CD14-positive monocyte (primary cell): ENCODE measurements around the gene BCAT1. TPM values are rescaled to one million over a fixed set of nuclear protein-coding genes. Genes with fewer than 3 reads are reported as not detected.

Experiments used
- DNase-seq, 3 donors: peaks; one replicate each; pipeline ENCODE4 v3.0.0-alpha.2; 2011 to 2022
- H2AFZ ChIP-seq: 2 replicates; pipeline ENCODE4 v1.6.0; 2012; ENCODE audit warnings: mild to moderate bottlenecking, low read depth, low read length, inconsistent platforms; ENCODE audit not compliant: insufficient read depth, poor library complexity, severe bottlenecking
- H3K27ac ChIP-seq, 2 donors: 1 replicate in 1 of 2; 2 replicates in 1 of 2; pipeline ENCODE4 v1.5.1; 2012 to 2013; ENCODE audit warnings: low read length in 2 of 2, control low read depth in 1 of 2, inconsistent platforms in 1 of 2, low read depth in 1 of 2, mild to moderate bottlenecking in 1 of 2
- H3K27me3 ChIP-seq, 2 donors: one replicate each; pipeline versions ENCODE4 v1.6.0 to v1.6.1; 2011 to 2013; ENCODE audit warnings: low read length in 2 of 2; ENCODE audit not compliant: control insufficient read depth in 2 of 2, insufficient read depth in 2 of 2
- H3K36me3 ChIP-seq, 2 donors: replicated peaks in 1 of 2; 1 replicate in 1 of 2; 2 replicates in 1 of 2; pipeline versions ENCODE4 v1.5.1 to v1.6.1; 2012 to 2013; ENCODE audit warnings: low read length in 2 of 2, control low read depth in 1 of 2, inconsistent platforms in 1 of 2, mild to moderate bottlenecking in 1 of 2; ENCODE audit not compliant: insufficient read depth in 2 of 2, control insufficient read depth in 1 of 2
- H3K4me1 ChIP-seq, 2 donors: 1 replicate in 1 of 2; 2 replicates in 1 of 2; pipeline versions ENCODE4 v1.5.1 to v1.6.1; 2012 to 2013; ENCODE audit warnings: low read length in 2 of 2, control low read depth in 1 of 2, inconsistent platforms in 1 of 2, mild to moderate bottlenecking in 1 of 2, moderate library complexity in 1 of 2; ENCODE audit not compliant: insufficient read depth in 2 of 2, control insufficient read depth in 1 of 2
- H3K4me2 ChIP-seq: replicated peaks from 2 replicates; pipeline ENCODE3; 2012; ENCODE audit warnings: low read length, moderate library complexity, mild to moderate bottlenecking; ENCODE audit not compliant: poor library complexity, severe bottlenecking; ENCODE audit errors: extremely low read depth
- H3K4me3 ChIP-seq, 3 experiments: fragments of 200-600 bp in 1 of 3; sonication (generic) in 1 of 3; replicated peaks in 1 of 3; 1 replicate in 2 of 3; 2 replicates in 1 of 3; pipeline ENCODE4 v1.5.1; 2011 to 2013; ENCODE audit warnings: low read length in 3 of 3, mild to moderate bottlenecking in 3 of 3, control low read depth in 2 of 3, low read depth in 2 of 3, inconsistent platforms in 1 of 3, moderate library complexity in 1 of 3
- H3K79me2 ChIP-seq: 2 replicates; pipeline ENCODE4 v1.6.0; 2012; ENCODE audit warnings: mild to moderate bottlenecking, control low read depth, inconsistent platforms, low read length, moderate library complexity; ENCODE audit not compliant: insufficient read depth
- H3K9ac ChIP-seq: 2 replicates; pipeline ENCODE4 v1.6.0; 2017; ENCODE audit warnings: low read length, mild to moderate bottlenecking; ENCODE audit not compliant: insufficient read depth, poor library complexity, severe bottlenecking
- H3K9me3 ChIP-seq, 2 donors: replicated peaks in 1 of 2; 1 replicate in 1 of 2; 2 replicates in 1 of 2; pipeline versions ENCODE4 v1.5.1 to v1.6.1; 2012 to 2013; ENCODE audit warnings: low read length in 2 of 2, control low read depth in 1 of 2; ENCODE audit not compliant: control insufficient read depth in 1 of 2, insufficient read depth in 1 of 2
- H4K20me1 ChIP-seq: 2 replicates; pipeline ENCODE4 v1.6.0; 2012; ENCODE audit warnings: mild to moderate bottlenecking, low read length, control low read depth, moderate library complexity; ENCODE audit not compliant: insufficient read depth
- H3K27ac Mint-ChIP-seq, 7 donors: one replicate each; pipeline ENCODE4 v1.8.0; 2020; ENCODE audit warnings: mild to moderate bottlenecking in 7 of 7, mixed read lengths in 7 of 7, moderate library complexity in 6 of 7, inconsistent platforms in 2 of 7
- H3K27me3 Mint-ChIP-seq, 3 donors: one replicate each; pipeline ENCODE4 v1.8.0; 2021 to 2022; ENCODE audit warnings: low read depth in 3 of 3, mild to moderate bottlenecking in 3 of 3, mixed read lengths in 3 of 3, moderate library complexity in 3 of 3, inconsistent platforms in 1 of 3
- H3K36me3 Mint-ChIP-seq, 2 donors: one replicate each; pipeline ENCODE4 v1.8.0; 2020; ENCODE audit warnings: mixed read lengths in 2 of 2, inconsistent platforms in 1 of 2, mild to moderate bottlenecking in 1 of 2
- H3K4me1 Mint-ChIP-seq: one replicate; pipeline ENCODE4 v1.8.0; 2020; ENCODE audit warnings: mild to moderate bottlenecking, mixed read lengths
- H3K4me3 Mint-ChIP-seq, 2 donors: one replicate each; pipeline ENCODE4 v1.8.0; 2020; ENCODE audit warnings: mild to moderate bottlenecking in 2 of 2, mixed read lengths in 2 of 2, moderate library complexity in 1 of 2
- H3K9me3 Mint-ChIP-seq, 7 donors: one replicate each; pipeline ENCODE4 v1.8.0; 2020 to 2022; ENCODE audit warnings: mixed read lengths in 7 of 7, mild to moderate bottlenecking in 6 of 7, moderate library complexity in 6 of 7, inconsistent platforms in 2 of 7
- WGBS: methylation state at CpG from one replicate; pipeline ENCODE4 v1.1.5; 2013; ENCODE audit warnings: missing lambda C conversion rate; ENCODE audit not compliant: insufficient coverage; 5-methylcytosine and 5-hydroxymethylcytosine counted together
- intact Hi-C, 2 donors: fragments of 100-400 bp; cut with micrococcal nuclease; formaldehyde crosslinking; loops; one replicate each; pipeline versions ENCODE4 v1.15.0 to v1.15.1; 2023
- polyA plus RNA-seq, 3 donors: library from polyadenylated mRNA; depleted of rRNA in 1 of 3; unstranded in 2 of 3; stranded (reverse) in 1 of 3; fragments of 300-500 nt in 2 of 3; fragments of >200 nt in 1 of 3; fragmentation: Illumina TruSeq in 2 of 3; gene quantifications; 1 replicate in 2 of 3; 2 replicates in 1 of 3; pipeline ENCODE4 v1.2.3, GENCODE V29; 2012 to 2021
- TF ChIP-seq, protein P1 (sequence below): fragments of 200-600 bp; IDR thresholded peaks from one replicate; pipeline ENCODE4 v1.8.0; 2022; ENCODE audit warnings: antibody characterized with exemption, mild to moderate bottlenecking

BCAT1 gene
- polyA plus RNA-seq, 3 donors: 3.5 to 16.9 (median 15.2) TPM

DNA sequence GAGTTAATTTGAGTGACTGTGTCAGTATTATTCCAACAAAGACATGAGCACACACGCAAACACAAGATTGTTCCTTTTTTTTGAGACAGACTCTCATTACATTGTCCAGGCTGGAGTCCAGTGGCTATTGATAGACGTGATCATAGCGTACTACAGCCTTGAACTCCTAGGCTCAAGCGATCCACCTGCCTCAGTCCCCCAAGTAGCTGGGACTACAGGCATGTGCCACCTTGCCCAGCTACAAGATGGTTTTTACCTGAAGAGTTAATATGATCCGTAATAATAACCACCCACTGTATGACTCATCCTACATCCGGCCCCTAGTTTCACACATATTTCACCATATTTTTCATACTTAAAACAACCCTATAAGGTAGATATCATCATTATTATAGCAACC lies 26.8 kb downstream of the BCAT1 start:
- Histone ChIP-seq H3K4me3 (no peak overlapping the region), H3K27me3 (no peaks in the 10 kb centered on the region), H2AFZ (peak overlapping the region; percentile 26), H3K9me3 (no peaks in the 10 kb centered on the region), H3K4me2 (no peak overlapping the region), H3K4me1 (peaks cover 13 to 19% of the 10 kb centered on the region in 2 donors), H3K36me3 (no peaks in the 10 kb centered on the region), H4K20me1 (no peaks in the 10 kb centered on the region), H3K9ac (no peak overlapping the region), H3K79me2 (no peaks in the 10 kb centered on the region), H3K27ac (peak overlapping the region; percentile 25 to 53)
- peak; percentile 36 to 60 (median 60) for DNase-seq
- no peaks in the 10 kb centered on the region for H3K36me3 Mint-ChIP-seq
- H3K27me3 Mint-ChIP-seq: peaks cover 0 to 1% (median 0%) of the 10 kb centered on the region in 3 donors
- 62% methylated on average over 2 of the region's 6 CpGs for WGBS
- peak overlapping the region in 1 of 2 donors; percentile 28 for H3K4me3 Mint-ChIP-seq
- H3K27ac Mint-ChIP-seq: peak overlapping the region in 6 of 7 donors; percentile 6 to 82 (median 74)
- intact Hi-C loops: no loop called here
- peaks cover 0 to 1% (median 0%) of the 10 kb centered on the region in 7 donors for H3K9me3 Mint-ChIP-seq
- H3K4me1 Mint-ChIP-seq: peaks cover 19% of the 10 kb centered on the region
- TF ChIP-seq, protein P1, sequence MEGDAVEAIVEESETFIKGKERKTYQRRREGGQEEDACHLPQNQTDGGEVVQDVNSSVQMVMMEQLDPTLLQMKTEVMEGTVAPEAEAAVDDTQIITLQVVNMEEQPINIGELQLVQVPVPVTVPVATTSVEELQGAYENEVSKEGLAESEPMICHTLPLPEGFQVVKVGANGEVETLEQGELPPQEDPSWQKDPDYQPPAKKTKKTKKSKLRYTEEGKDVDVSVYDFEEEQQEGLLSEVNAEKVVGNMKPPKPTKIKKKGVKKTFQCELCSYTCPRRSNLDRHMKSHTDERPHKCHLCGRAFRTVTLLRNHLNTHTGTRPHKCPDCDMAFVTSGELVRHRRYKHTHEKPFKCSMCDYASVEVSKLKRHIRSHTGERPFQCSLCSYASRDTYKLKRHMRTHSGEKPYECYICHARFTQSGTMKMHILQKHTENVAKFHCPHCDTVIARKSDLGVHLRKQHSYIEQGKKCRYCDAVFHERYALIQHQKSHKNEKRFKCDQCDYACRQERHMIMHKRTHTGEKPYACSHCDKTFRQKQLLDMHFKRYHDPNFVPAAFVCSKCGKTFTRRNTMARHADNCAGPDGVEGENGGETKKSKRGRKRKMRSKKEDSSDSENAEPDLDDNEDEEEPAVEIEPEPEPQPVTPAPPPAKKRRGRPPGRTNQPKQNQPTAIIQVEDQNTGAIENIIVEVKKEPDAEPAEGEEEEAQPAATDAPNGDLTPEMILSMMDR: no peak

DNA sequence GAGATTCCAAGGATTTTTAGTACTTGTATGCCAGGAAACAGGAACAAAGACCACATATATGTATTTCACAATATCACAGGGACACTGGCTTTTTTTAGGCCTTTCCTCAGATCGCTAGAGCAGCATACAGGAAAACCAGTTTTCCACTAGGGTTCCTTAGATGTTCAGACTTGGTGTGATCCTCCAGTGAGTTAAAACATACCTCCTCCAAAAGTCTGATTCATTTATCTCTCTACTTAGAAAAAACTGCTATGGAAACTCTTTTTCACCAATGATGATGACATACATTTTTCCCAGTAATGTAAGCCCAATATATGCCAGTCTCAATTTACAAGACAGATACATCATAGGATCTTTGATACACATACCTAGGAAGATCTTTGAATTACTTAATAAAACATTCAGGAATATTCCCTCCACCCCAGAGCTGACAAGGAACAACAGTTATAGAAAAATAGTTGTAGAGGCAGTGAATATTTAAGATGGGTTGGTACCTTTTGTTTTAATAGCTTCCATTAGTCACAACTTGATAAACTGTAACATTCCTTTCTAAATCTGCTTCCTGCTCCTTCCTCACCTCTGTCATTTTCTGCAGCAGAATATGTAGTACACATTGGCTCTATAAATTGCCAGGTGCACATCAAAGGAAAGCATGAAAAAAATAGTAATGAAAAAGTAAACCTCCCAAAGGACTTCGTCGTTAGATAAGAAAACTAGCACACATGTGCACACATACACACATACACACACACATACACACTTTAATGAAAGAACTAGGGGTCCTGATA lies 27.5 kb downstream of the BCAT1 start:
- TF ChIP-seq, protein P1: no peak
- H3K27ac ChIP-seq: peak overlapping the region in 1 of 2 donors; percentile 53
- H3K9ac ChIP-seq: no peak overlapping the region
- Mint-ChIP-seq H3K4me1 (peaks cover 17% of the 10 kb centered on the region), H3K36me3 (no peaks in the 10 kb centered on the region), H3K27ac (peak overlapping the region in 5 of 7 donors; percentile 6 to 79 (median 73)), H3K9me3 (peaks cover 0 to 1% (median 0%) of the 10 kb centered on the region in 7 donors), H3K4me3 (no peak overlapping the region), H3K27me3 (peaks cover 0 to 1% (median 0%) of the 10 kb centered on the region in 3 donors)
- 14% methylated on average over 1 of the region's 3 CpGs for WGBS
- no peak overlapping the region for H3K4me3 ChIP-seq
- no peak overlapping the region for H2AFZ ChIP-seq
- no peaks in the 10 kb centered on the region for H4K20me1 ChIP-seq
- intact Hi-C loops: no loop called here
- H3K36me3 ChIP-seq: no peaks in the 10 kb centered on the region
- H3K79me2 ChIP-seq: no peaks in the 10 kb centered on the region
- H3K4me2 ChIP-seq: no peak overlapping the region
- no peaks in the 10 kb centered on the region for H3K9me3 ChIP-seq
- peak in 1 of 3 donors; percentile 31 for DNase-seq
- H3K4me1 ChIP-seq: peaks cover 13 to 18% of the 10 kb centered on the region in 2 donors
- H3K27me3 ChIP-seq: no peaks in the 10 kb centered on the region
